ENCODE data around the gene DDX11. TPM values are rescaled to one million over a fixed set of nuclear protein-coding genes. Genes with fewer than 3 reads are reported as not detected.
"Not testable (repeated sequence)": the region's sequence is repeated elsewhere in the genome, so short reads cannot be mapped to it uniquely, and the experiment has no call there.

DDX11 gene
- polyA plus RNA-seq, 1 donor from 2014 or later = 9.8 TPM

DNA sequence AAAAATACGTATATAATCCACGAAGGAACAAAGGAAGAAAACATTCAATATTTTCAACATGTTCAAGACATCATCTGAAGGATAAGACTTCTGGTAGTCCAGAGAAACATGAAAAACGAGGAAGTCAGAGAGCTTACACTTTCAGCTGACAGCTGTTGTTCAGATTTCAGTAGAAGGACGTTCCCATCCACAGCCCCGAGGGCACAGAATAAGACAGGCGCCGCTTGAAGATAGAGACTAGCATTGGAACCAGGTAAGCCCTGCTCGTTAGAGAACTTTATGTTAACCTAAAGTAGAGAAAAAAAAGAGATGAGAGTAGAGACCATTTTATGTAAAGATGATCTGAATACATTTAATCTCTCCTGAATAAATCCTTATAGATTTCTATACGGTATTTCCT is 71.1 kb downstream of the DDX11 start:
- not testable (repeated sequence) for H3K4me2 ChIP-seq (ENCODE audit: low read length); H3K27ac ChIP-seq (ENCODE audit: low read length); H3F3A ChIP-seq (ENCODE audit: insufficient read depth, low read length, poor library complexity, severe bottlenecking); H3K9ac ChIP-seq (ENCODE audit: low read length); H3K27me3 ChIP-seq (ENCODE audit: insufficient read depth, low read depth, low read length); H4K20me1 ChIP-seq (ENCODE audit: insufficient read depth); H2AFZ ChIP-seq (ENCODE audit: low read depth, low read length); H3K9me3 ChIP-seq (ENCODE audit: low read length); H3K4me3 ChIP-seq (ENCODE audit: low read length); H3K9me2 ChIP-seq (ENCODE audit: insufficient read depth, low read length); H3K79me2 ChIP-seq (replicated peaks; ENCODE audit: insufficient read depth, low read length); H3K36me3 ChIP-seq (ENCODE audit: insufficient read depth, low read length)

DNA sequence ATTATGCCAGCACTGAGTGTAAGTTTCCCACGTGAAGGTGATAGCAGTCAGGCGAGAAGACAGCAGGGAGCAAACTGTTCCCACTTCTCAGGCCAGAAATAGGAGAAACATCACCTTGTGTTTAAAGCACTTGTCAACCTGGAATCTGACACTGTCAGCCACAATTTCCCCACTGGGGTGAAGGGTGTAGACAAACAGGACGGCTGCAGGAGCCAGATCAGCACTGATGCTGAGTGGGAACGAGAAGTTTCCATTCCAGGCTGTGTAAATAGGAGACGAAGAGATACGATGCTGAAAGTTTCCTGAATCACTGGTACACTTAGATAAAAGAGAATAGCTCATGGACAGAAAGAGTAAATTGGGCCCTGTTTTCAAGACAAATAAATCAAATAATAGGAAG is 71.6 kb downstream of the DDX11 start:
- H4K20me1 ChIP-seq (ENCODE audit: insufficient read depth); H3K4me2 ChIP-seq (ENCODE audit: low read length); H2AFZ ChIP-seq (ENCODE audit: low read depth, low read length); H3K9ac ChIP-seq (ENCODE audit: low read length); H3K9me2 ChIP-seq (ENCODE audit: insufficient read depth, low read length); H3K9me3 ChIP-seq (ENCODE audit: low read length); H3K79me2 ChIP-seq (replicated peaks; ENCODE audit: insufficient read depth, low read length); H3K36me3 ChIP-seq (ENCODE audit: insufficient read depth, low read length); H3K27ac ChIP-seq (ENCODE audit: low read length); H3K27me3 ChIP-seq (ENCODE audit: insufficient read depth, low read depth, low read length); H3K4me3 ChIP-seq (ENCODE audit: low read length); H3F3A ChIP-seq (ENCODE audit: insufficient read depth, low read length, poor library complexity, severe bottlenecking): not testable (repeated sequence)

DNA sequence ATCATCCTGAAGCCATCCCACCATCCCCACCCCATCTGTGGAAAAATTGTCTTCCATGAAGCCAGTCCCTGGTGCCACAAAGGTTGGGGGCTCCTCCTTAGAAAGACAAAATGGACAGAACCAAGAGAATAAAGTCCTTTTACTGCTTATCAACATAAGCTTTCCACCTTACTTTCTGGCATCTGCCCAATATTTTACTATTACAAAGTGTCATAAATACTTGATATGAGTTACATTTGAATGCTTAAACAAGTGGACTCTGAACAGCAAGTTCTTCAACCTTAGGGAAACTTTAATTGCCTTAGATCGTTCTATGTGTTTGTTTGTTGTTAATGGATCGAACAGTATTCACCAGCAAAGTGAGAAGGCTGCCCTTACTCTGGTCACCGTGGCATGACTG is 73.8 kb downstream of the DDX11 start:
- H3K79me2 ChIP-seq (replicated peaks; ENCODE audit: insufficient read depth, low read length); H3K27me3 ChIP-seq (ENCODE audit: insufficient read depth, low read depth, low read length); H3K9ac ChIP-seq (ENCODE audit: low read length); H4K20me1 ChIP-seq (ENCODE audit: insufficient read depth); H3K4me3 ChIP-seq (ENCODE audit: low read length); H3F3A ChIP-seq (ENCODE audit: insufficient read depth, low read length, poor library complexity, severe bottlenecking); H3K27ac ChIP-seq (ENCODE audit: low read length); H3K36me3 ChIP-seq (ENCODE audit: insufficient read depth, low read length); H3K9me3 ChIP-seq (ENCODE audit: low read length); H3K9me2 ChIP-seq (ENCODE audit: insufficient read depth, low read length); H2AFZ ChIP-seq (ENCODE audit: low read depth, low read length); H3K4me2 ChIP-seq (ENCODE audit: low read length): not testable (repeated sequence)

DNA sequence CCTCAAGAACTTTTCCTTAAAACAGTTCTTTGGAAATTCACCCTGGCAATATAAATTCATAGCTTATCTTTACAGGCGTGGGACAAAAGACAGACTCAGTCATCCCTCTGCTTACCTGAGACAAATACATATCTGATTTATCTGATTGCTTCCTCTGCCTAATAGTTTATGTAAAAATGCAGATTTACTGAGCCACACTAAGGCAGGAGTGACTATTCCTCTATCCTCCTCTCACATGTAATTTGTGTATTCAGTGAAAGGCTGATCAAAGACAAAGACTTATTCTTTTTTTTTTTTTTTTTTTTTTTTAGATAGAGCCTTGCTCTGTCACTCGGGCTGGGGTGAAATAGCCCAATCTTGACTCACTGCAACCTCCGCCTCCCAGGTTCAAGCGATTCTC is 77.1 kb downstream of the DDX11 start:
- not testable (repeated sequence) for H3K9ac ChIP-seq (ENCODE audit: low read length); H2AFZ ChIP-seq (ENCODE audit: low read depth, low read length); H3K36me3 ChIP-seq (ENCODE audit: insufficient read depth, low read length); H3K9me2 ChIP-seq (ENCODE audit: insufficient read depth, low read length); H3K4me2 ChIP-seq (ENCODE audit: low read length); H3F3A ChIP-seq (ENCODE audit: insufficient read depth, low read length, poor library complexity, severe bottlenecking); H3K4me3 ChIP-seq (ENCODE audit: low read length); H3K27me3 ChIP-seq (ENCODE audit: insufficient read depth, low read depth, low read length); H4K20me1 ChIP-seq (ENCODE audit: insufficient read depth); H3K27ac ChIP-seq (ENCODE audit: low read length); H3K79me2 ChIP-seq (replicated peaks; ENCODE audit: insufficient read depth, low read length); H3K9me3 ChIP-seq (ENCODE audit: low read length)

Small RNAs within 50 kb of the gene (small RNA-seq; reads per million reads assigned to genes)
- 0 reads per million in 3 experiments for gene RF00072

Other genes with a start within 250 kb of the DDX11 start
- gene TSPAN11, start 147.1 kb upstream of the DDX11 start, polyA plus RNA-seq = 4.6 and 5.6 TPM in 2 replicates

Measured in neural cell (in vitro differentiated cells).